Suprapubic skin (tissue), 4 donors: ENCODE results near the gene SNAPC1. TPM values are rescaled to one million over a fixed set of nuclear protein-coding genes. Genes with fewer than 3 reads are reported as not detected.

Source experiments
- DNase-seq, 2 donors: peaks; one replicate each; pipeline ENCODE4 v3.0.0-alpha.2; 2019; ENCODE audit warnings: low spot score in 2 of 2
- H3K27ac ChIP-seq: fragments of 200-600 bp; sonication (generic); one replicate; pipeline ENCODE4 v1.5.1; 2019
- H3K27me3 ChIP-seq: fragments of 200-600 bp; sonication (generic); one replicate; pipeline ENCODE4 v1.5.1; 2019
- H3K36me3 ChIP-seq: fragments of 200-600 bp; sonication (generic); one replicate; pipeline ENCODE4 v1.5.1; 2019
- H3K4me1 ChIP-seq: fragments of 200-600 bp; sonication (generic); one replicate; pipeline ENCODE4 v1.5.1; 2019
- H3K4me3 ChIP-seq: fragments of 200-600 bp; sonication (generic); one replicate; pipeline ENCODE4 v1.5.1; 2019; ENCODE audit warnings: mild to moderate bottlenecking
- H3K9me3 ChIP-seq: fragments of 200-600 bp; sonication (generic); one replicate; pipeline ENCODE4 v1.5.1; 2019
- CTCF ChIP-seq, 2 donors: fragments of 200-600 bp in 1 of 2; fragments of 450-650 bp in 1 of 2; sonication (generic) in 1 of 2; IDR thresholded peaks; one replicate each; pipeline ENCODE4 v1.5.1; 2016 to 2019; ENCODE audit warnings: antibody characterized with exemption in 2 of 2, mild to moderate bottlenecking in 1 of 2, moderate library complexity in 1 of 2
- EP300 ChIP-seq: sonication (generic); formaldehyde crosslinking; IDR thresholded peaks from one replicate; pipeline ENCODE4 v1.6.1; 2017; ENCODE audit warnings: antibody characterized with exemption
- POLR2A ChIP-seq, 2 donors: fragments of 450-650 bp; IDR thresholded peaks; one replicate each; pipeline ENCODE4 v1.6.1; 2017; ENCODE audit warnings: antibody characterized with exemption in 2 of 2, mild to moderate bottlenecking in 2 of 2, moderate library complexity in 2 of 2
- POLR2AphosphoS5 ChIP-seq, 3 donors: sonication (generic); formaldehyde crosslinking; IDR thresholded peaks; one replicate each; pipeline ENCODE4 v1.6.1; 2017; ENCODE audit warnings: antibody characterized with exemption in 3 of 3
- WGBS: methylation state at CpG from one replicate; pipeline ENCODE4 v1.1.5; 2018; 5-methylcytosine and 5-hydroxymethylcytosine counted together
- total RNA-seq, 4 donors: library from RNA; depleted of rRNA; stranded (reverse); fragments of >200 nt; gene quantifications; one replicate each; pipeline ENCODE4 v1.1.0, GENCODE V29; 2016

The SNAPC1 gene
- total RNA-seq, 4 donors from 2014 or later, result 5.2 to 9.3 (median 6.5) TPM

GRCh38 chr14:61812347-61813095 lies 50.3 kb downstream of the SNAPC1 start, which contains the start of gene SYT16:
Gene SYT16 (plus strand): TSS chr14:61812703.
- Histone ChIP-seq H3K4me1 (peaks cover 9% of the 10 kb centered on the region), H3K4me3 (peak within 1 kb of the TSS; percentile 44), H3K27me3 (peaks cover 37% of the 10 kb centered on the region), H3K9me3 (no peaks in the 10 kb centered on the region), H3K36me3 (no peaks in the 10 kb centered on the region), H3K27ac (no peak within 1 kb of the TSS)
- TF ChIP-seq POLR2A (IDR thresholded peaks at IDR 0.05) (no peak), POLR2AphosphoS5 (IDR thresholded peaks at IDR 0.05) (no peak), CTCF (IDR thresholded peaks at IDR 0.05) (no peak), EP300 (no peak)
- DNase-seq, result no peak
- WGBS, result 8% methylated on average over 42 of the region's 95 CpGs

GRCh38 chr14:61813096-61813606 lies 50.9 kb downstream of the SNAPC1 start:
- DNase-seq, result no peak
- H3K27ac ChIP-seq, result no peak overlapping the region
- TF ChIP-seq EP300 (no peak), POLR2AphosphoS5 (IDR thresholded peaks at IDR 0.05) (no peak), POLR2A (IDR thresholded peaks at IDR 0.05) (no peak), CTCF (IDR thresholded peaks at IDR 0.05) (no peak)
- H3K4me1 ChIP-seq, result peaks cover 9% of the 10 kb centered on the region
- H3K27me3 ChIP-seq, result peaks cover 37% of the 10 kb centered on the region
- no peaks in the 10 kb centered on the region for H3K36me3 ChIP-seq
- peak overlapping the region; percentile 44 for H3K4me3 ChIP-seq
- 30% methylated on average over 8 of the region's 25 CpGs for WGBS
- no peaks in the 10 kb centered on the region for H3K9me3 ChIP-seq

- Histone ChIP-seq H3K27me3 (no peaks in the 10 kb centered on the region), H3K27ac (no peak overlapping the region), H3K4me3 (no peak overlapping the region), H3K36me3 (no peaks in the 10 kb centered on the region), H3K9me3 (no peaks in the 10 kb centered on the region), H3K4me1 (no peaks in the 10 kb centered on the region)
- no peak for TF ChIP-seq POLR2A (IDR thresholded peaks at IDR 0.05)
- DNase-seq, result no peak
- 95% methylated on average over 2 of the region's 2 CpGs for WGBS
Observed at GRCh38 chr14:61822458-61822857, 60.2 kb downstream of the SNAPC1 start.

GRCh38 chr14:61832783-61833182 lies 70.6 kb downstream of the SNAPC1 start:
- DNase-seq, result no peak
- no peak overlapping the region for H3K27ac ChIP-seq
- H3K27me3 ChIP-seq, result no peaks in the 10 kb centered on the region
- H3K36me3 ChIP-seq, result no peaks in the 10 kb centered on the region
- no peak overlapping the region for H3K4me3 ChIP-seq
- H3K9me3 ChIP-seq, result no peaks in the 10 kb centered on the region
- 62% methylated on average over 3 of the region's 3 CpGs for WGBS
- H3K4me1 ChIP-seq, result no peaks in the 10 kb centered on the region
- TF ChIP-seq EP300 (no peak), POLR2A (IDR thresholded peaks at IDR 0.05) (no peak), CTCF (IDR thresholded peaks at IDR 0.05) (no peak), POLR2AphosphoS5 (IDR thresholded peaks at IDR 0.05) (no peak)

GRCh38 chr14:61836184-61836583 lies 74.0 kb downstream of the SNAPC1 start:
- no peak overlapping the region for H3K27ac ChIP-seq
- WGBS, result 80% methylated on average over 3 of the region's 3 CpGs
- H3K9me3 ChIP-seq, result no peaks in the 10 kb centered on the region

More at GRCh38 chr14:61836184-61836583, 74.0 kb downstream of the SNAPC1 start:
- no peak for DNase-seq
- no peaks in the 10 kb centered on the region for H3K27me3 ChIP-seq
- no peaks in the 10 kb centered on the region for H3K36me3 ChIP-seq
- H3K4me3 ChIP-seq, result no peak overlapping the region
- TF ChIP-seq POLR2A (IDR thresholded peaks at IDR 0.05), result no peak
- no peak for TF ChIP-seq CTCF (IDR thresholded peaks at IDR 0.05)
- TF ChIP-seq EP300, result no peak
- TF ChIP-seq POLR2AphosphoS5 (IDR thresholded peaks at IDR 0.05), result no peak
- H3K4me1 ChIP-seq, result no peaks in the 10 kb centered on the region
